Fibroblast of the aortic adventitia (primary cell): ENCODE results near the gene ZGRF1. TPM values are rescaled to one million over a fixed set of nuclear protein-coding genes. Genes with fewer than 3 reads are reported as not detected.
A peak's percentile ranks its signal among the peaks of the same experiment; 100 is the strongest.

ENCODE experiments used
- DNase-seq: peaks from one replicate; pipeline ENCODE4 v3.0.0-alpha.2; 2010; ENCODE audit warnings: low read depth
- H3K4me3 ChIP-seq: 2 replicates; pipeline ENCODE4 v1.5.1; 2011; ENCODE audit warnings: low read depth, mild to moderate bottlenecking, control low read depth, low read length, moderate library complexity
- CTCF ChIP-seq: IDR thresholded peaks from 2 replicates; pipeline ENCODE4 v1.5.1; 2011; ENCODE audit warnings: mild to moderate bottlenecking, low read length, control low read depth, inconsistent platforms; ENCODE audit not compliant: insufficient read depth
- total RNA-seq: library from RNA; depleted of rRNA; stranded (reverse); fragments of >200 nt; gene quantifications from 2 replicates; pipeline ENCODE4 v1.2.3, GENCODE V29; 2012; ENCODE audit warnings: low replicate concordance

The ZGRF1 gene
- total RNA-seq, 1 donor, result 26.1 TPM

GRCh38 chr4:112516471-112517066 is 120.1 kb downstream of the ZGRF1 start:
- no peak for DNase-seq
- H3K4me3 ChIP-seq, result no peak overlapping the region
- no peak for TF ChIP-seq CTCF

GRCh38 chr4:112516066-112516470 is 120.6 kb downstream of the ZGRF1 start, which contains the start of gene NEUROG2:
Gene NEUROG2, minus strand, starts transcription at chr4:112516180. Its CDS starts 705 bp downstream, at chr4:112515475.
- DNase-seq, result no peak
- peak within 1 kb of the TSS; percentile 63 for H3K4me3 ChIP-seq
- TF ChIP-seq CTCF, result no peak

GRCh38 chr4:112515198-112516065 is 121.3 kb downstream of the ZGRF1 start:
- no peak for TF ChIP-seq CTCF
- peak; percentile 31 for DNase-seq
- peak overlapping the region; percentile 63 for H3K4me3 ChIP-seq

GRCh38 chr4:112514647-112515197 is 122.0 kb downstream of the ZGRF1 start:
- no peak for TF ChIP-seq CTCF
- DNase-seq, result no peak
- peak overlapping the region; percentile 63 for H3K4me3 ChIP-seq

GRCh38 chr4:112513971-112514646 is 122.6 kb downstream of the ZGRF1 start:
- no peak for DNase-seq
- no peak overlapping the region for H3K4me3 ChIP-seq
- no peak for TF ChIP-seq CTCF

GRCh38 chr4:112511803-112512118 is 124.9 kb downstream of the ZGRF1 start:
- no peak for DNase-seq
- no peak for TF ChIP-seq CTCF
- no peak overlapping the region for H3K4me3 ChIP-seq
